ENCODE measurements around the gene CCND2.

Gene CCND2

DNA sequence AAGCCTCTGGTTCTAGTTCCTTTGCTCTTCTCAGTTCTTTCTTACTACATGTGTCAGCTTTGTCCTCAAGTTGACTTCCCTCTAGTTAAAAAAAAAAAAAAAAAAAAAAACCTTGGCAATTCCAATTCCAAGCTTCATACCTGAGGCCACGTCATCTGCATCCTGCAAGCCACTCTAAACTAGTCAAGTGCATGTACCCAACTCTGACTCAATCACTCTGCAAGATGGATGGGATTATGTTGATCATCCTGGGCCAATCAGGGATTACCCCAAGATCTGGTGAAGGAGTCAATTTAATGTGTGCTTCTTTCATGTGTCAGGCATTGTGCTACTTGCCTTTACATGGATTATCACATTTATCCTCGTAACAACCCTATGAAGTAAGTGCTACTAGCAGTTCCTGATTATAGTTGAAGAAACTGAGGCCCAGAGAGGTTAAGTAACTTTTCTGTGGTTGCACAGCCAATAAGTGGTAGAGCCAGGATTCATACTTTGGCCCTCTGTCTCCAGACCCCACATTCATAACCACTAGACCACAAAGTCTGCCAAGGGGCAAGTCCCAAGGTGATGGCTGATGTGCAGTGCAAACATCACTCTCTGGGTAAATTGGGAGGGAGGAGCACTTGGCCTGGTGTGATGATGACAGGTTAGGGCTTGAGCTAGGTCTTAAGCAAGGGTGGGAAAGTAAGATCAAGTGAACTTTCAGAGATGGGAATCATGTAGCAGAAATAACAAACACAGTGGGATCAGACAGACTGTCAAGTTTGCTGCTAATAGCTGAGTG is 17.3 kb upstream of the CCND2 start:
- no peak for DNase-seq (ENCODE audit: low read depth in 2 of 2)

DNA sequence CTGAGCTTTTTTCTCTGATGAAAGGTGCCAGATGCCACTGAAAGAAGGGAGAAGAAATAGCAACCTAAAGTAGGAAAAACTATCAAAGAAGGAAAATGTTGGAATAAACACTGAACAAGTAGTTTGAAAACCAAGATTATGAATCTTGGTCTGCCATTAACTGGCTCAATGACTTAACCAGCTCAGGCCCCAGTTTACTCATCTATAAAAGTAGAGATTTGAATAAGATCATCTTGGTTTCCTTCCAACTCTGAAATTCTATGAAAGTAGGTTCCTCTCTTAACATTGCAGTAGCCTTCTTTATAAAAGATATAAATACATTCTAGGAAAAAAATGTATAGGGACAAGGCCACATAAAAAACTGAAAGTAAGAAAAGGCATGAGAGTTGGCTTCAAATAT is 16.1 kb upstream of the CCND2 start:
- DNase-seq (ENCODE audit: low read depth in 2 of 2): no peak

DNA sequence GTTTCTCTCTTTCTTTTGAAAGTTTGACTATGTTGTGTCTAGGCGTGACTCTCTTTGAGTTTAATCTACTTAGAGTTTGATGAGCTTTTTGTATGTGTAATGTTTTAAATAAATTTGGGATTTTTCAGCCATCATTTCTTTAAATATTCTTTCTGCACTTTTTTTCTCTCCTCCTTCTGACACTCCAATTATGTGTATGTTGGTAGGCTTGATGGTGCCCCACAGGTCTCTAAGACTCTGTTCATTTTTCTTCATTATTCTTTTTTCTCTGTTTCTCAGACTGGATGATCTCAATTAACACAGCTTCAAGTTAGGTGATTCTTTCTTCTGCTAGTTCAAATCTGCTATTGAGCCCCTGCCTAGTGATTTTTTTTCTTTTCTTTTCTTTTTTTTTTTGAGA is 14.5 kb upstream of the CCND2 start:
- DNase-seq (ENCODE audit: low read depth in 2 of 2): no peak

DNA sequence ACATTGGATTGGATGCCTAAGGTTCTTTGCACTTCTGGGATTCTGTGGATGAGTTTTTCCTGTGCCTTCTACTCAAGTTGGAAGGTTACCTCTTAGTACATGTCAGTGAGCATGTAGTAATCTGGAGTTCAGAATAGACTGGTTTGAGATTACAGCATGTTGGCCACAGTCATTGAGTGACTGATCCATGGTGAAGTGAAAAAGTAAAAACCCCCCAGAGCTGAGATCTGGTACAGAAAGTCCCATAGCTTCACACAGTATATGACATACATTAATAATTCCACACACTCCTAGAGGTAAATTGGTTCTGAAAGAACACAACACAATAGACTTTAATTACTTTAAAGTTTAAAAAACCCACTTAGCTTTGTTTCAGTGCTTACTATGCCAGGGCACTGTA is 11.9 kb upstream of the CCND2 start:
- no peak for DNase-seq (ENCODE audit: low read depth in 2 of 2)

GRCh38 chr12:4265280-4265679 is 8.3 kb upstream of the CCND2 start:
- no peak for DNase-seq (ENCODE audit: low read depth in 2 of 2)

DNA sequence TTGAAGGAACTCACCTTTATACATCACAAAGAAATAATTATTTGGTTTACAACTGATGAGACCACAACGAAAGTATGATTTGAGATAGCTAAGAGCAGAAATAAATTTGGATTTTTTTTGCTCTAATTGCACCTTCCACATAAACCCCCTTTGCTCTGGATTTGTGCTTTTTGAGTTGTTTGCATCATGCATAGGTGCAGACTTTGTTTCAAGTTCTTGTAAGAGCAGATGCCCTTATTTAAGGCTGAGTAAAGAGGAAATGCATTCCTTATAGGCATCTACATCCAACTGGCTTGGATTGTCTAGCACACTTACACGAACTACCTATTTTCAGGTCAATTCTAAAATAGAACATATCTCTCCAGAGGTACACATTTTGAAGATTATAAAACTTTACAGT is 6.6 kb upstream of the CCND2 start:
- no peak for DNase-seq (ENCODE audit: low read depth in 2 of 2)

- no peak for DNase-seq (ENCODE audit: low read depth in 2 of 2)
Observed at GRCh38 chr12:4267704-4268328, 5.7 kb upstream of the CCND2 start.

- DNase-seq (ENCODE audit: low read depth in 2 of 2): no peak
Observed at GRCh38 chr12:4268329-4269181, 5.0 kb upstream of the CCND2 start.

GRCh38 chr12:4269279-4269991 is 4.1 kb upstream of the CCND2 start:
- peak; percentile 92 to 93 for DNase-seq (ENCODE audit: low read depth in 2 of 2)

- DNase-seq (ENCODE audit: low read depth in 2 of 2): peak in 1 of 2 donors; percentile 52
Observed at GRCh38 chr12:4270016-4270830, 3.3 kb upstream of the CCND2 start.

DNA sequence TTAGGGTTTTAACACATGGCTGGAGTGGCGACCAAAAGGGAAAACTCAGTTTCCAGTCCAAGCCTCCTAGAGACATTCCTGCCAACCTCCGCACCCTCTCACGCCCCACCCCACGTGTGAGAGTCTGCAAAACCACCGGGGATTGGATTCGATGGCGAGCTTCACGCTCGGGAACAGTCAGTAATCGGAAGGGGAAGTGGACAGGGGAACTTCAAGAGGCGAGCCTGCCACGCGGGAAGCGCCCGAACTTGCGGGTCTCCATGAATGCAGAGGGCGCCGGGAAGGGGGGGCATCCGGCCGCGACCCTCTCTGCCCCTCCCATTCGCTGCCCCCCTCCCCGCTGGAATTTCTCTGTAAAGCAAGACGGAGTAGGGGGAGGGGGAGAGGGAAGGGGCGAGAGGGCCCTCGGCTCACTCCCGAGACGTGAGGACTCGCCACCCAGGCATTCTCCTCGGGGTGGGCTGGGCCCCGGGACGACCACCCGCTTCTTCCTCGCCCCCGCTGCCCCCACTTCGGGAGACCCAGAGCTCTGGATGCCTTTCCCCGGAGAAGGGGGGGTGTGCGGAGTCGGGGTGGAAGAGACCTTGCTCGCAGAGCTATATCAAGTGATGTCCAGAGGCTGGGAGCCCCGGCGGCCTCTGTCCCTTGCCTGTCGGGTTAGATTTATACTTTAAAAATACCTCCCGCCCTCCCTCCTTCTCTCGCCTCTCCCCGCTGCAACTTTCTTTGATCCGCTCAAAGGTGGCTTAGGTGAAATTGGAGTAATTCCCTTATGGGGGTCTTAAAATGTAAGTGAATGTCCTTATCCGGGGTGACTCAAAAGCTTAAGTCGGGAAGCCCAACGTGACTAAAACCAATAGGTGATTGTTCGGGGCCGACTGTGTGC is 2.5 kb upstream of the CCND2 start:
- DNase-seq (ENCODE audit: low read depth in 2 of 2): peak in 1 of 2 donors; percentile 46

DNA sequence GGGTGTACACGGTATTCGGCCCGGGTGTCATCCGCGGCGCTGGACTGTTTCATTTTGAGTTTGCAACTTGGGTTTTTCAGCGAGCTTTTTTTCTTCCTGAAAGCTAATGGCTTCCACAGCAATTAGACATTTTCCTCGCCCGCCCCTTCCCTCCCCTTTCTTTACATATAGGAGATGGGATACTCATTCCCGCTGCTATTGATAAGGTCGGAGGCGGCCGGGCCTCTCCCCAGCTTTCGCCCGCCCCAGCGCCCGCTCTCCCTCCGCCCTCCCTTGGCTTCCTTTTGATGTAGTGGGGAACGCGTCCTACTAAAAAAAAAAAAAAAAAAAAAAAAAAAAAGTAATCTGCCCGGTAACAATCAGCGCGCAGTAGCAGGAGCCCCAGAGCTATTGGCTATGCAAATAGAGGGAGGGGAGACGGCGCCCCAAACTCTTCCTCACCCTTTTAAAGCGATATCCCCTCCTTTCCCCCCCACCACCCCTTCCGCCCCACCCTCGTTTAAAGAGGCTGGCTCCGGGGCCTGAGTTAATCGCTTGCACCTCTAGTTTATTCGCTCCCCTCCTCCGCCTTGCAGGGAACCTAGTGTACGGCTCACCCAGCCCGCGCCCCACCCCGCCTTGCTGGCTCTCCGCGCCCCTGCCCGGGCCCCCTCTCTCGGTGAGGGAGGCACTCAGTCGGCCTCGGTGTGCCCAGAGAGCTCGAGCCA is 1.7 kb upstream of the CCND2 start:
- DNase-seq (ENCODE audit: low read depth in 2 of 2): peak; percentile 78 to 83

DNA sequence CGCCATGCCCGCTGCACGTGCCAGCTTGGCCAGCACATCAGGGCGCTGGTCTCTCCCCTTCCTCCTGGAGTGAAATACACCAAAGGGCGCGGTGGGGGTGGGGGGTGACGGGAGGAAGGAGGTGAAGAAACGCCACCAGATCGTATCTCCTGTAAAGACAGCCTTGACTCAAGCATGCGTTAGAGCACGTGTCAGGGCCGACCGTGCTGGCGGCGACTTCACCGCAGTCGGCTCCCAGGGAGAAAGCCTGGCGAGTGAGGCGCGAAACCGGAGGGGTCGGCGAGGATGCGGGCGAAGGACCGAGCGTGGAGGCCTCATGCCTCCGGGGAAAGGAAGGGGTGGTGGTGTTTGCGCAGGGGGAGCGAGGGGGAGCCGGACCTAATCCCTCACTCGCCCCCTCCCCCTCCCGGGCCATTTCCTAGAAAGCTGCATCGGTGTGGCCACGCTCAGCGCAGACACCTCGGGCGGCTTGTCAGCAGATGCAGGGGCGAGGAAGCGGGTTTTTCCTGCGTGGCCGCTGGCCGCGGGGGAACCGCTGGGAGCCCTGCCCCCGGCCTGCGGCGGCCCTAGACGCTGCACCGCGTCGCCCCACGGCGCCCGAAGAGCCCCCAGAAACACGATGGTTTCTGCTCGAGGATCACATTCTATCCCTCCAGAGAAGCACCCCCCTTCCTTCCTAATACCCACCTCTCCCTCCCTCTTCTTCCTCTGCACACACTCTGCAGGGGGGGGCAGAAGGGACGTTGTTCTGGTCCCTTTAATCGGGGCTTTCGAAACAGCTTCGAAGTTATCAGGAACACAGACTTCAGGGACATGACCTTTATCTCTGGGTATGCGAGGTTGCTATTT is 914 bp upstream of the CCND2 start:
- peak; percentile 68 to 70 for DNase-seq (ENCODE audit: low read depth in 2 of 2)

DNA sequence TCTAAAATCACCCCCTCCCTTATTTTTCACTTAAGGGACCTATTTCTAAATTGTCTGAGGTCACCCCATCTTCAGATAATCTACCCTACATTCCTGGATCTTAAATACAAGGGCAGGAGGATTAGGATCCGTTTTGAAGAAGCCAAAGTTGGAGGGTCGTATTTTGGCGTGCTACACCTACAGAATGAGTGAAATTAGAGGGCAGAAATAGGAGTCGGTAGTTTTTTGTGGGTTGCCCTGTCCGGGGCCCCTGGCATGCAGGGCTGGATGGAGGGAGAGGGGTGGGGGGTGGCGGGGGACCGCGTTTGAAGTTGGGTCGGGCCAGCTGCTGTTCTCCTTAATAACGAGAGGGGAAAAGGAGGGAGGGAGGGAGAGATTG is 300 bp upstream of the CCND2 start:
- no peak for DNase-seq (ENCODE audit: low read depth in 2 of 2)

GRCh38 chr12:4274396-4275015 is 944 bp downstream of the CCND2 start:
- no peak for DNase-seq (ENCODE audit: low read depth in 2 of 2)

- no peak for DNase-seq (ENCODE audit: low read depth in 2 of 2)
Observed at GRCh38 chr12:4275016-4275869, 1.7 kb downstream of the CCND2 start.

DNA sequence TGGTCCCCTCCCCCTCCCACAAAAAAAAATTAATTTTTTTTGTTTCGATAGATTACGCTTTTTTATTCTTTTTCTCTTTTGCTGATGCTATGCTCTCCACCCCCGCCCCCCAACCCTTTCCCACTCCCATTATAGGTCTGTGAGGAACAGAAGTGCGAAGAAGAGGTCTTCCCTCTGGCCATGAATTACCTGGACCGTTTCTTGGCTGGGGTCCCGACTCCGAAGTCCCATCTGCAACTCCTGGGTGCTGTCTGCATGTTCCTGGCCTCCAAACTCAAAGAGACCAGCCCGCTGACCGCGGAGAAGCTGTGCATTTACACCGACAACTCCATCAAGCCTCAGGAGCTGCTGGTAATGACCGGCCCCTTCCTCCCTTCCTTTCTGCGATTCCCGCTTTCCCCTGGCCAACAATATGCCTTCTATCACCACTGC is 2.3 kb downstream of the CCND2 start:
- DNase-seq (ENCODE audit: low read depth in 2 of 2): no peak
